Calu3 (cell line): ENCODE data around the gene HNF1B. TPM values are rescaled to one million over a fixed set of nuclear protein-coding genes. Genes with fewer than 3 reads are reported as not detected.

Source experiments
- BruUV-seq: library from RNA; stranded (reverse); fragments of 400-500 nt; replicated peaks from 2 replicates; lab custom pipeline; 2021; lab: Mats Ljungman, UMichigan
- CTCF ChIA-PET: fragments of 300-600 bp; sonication (Branson Sonifier 250); formaldehyde crosslinking; loops from one replicate; lab custom pipeline; 2022; ENCODE audit warnings: antibody characterized with exemption; lab: Charles Lee
- DNase-seq: peaks from one replicate; pipeline ENCODE4 v3.0.0; 2022
- H3K27ac Mint-ChIP-seq: one replicate; pipeline ENCODE4 v1.8.0; 2022; ENCODE audit warnings: mixed read lengths; ENCODE audit not compliant: unreplicated experiment
- H3K27me3 Mint-ChIP-seq: one replicate; pipeline ENCODE4 v1.8.0; 2022; ENCODE audit warnings: mixed read lengths; ENCODE audit not compliant: unreplicated experiment
- H3K36me3 Mint-ChIP-seq: one replicate; pipeline ENCODE4 v1.8.0; 2022; ENCODE audit warnings: mild to moderate bottlenecking, moderate library complexity, mixed read lengths; ENCODE audit not compliant: insufficient read depth, unreplicated experiment
- H3K4me1 Mint-ChIP-seq: one replicate; pipeline ENCODE4 v1.8.0; 2022; ENCODE audit warnings: mild to moderate bottlenecking, low read depth, mixed read lengths; ENCODE audit not compliant: unreplicated experiment
- H3K4me3 Mint-ChIP-seq: one replicate; pipeline ENCODE4 v1.8.0; 2022; ENCODE audit warnings: mild to moderate bottlenecking, low read depth, moderate library complexity, mixed read lengths; ENCODE audit not compliant: unreplicated experiment
- H3K9me3 Mint-ChIP-seq: one replicate; pipeline ENCODE4 v1.8.0; 2022; ENCODE audit warnings: low read depth, mixed read lengths; ENCODE audit not compliant: unreplicated experiment
- CTCF ChIP-seq: fragments of 200-600 bp; IDR thresholded peaks from one replicate; pipeline ENCODE4 v1.8.0; 2022; ENCODE audit warnings: antibody characterized with exemption; ENCODE audit not compliant: unreplicated experiment
- intact Hi-C: fragments of 100-400 bp; cut with micrococcal nuclease; formaldehyde crosslinking; loops from one replicate; pipeline ENCODE4 v1.10.0; 2022; ENCODE audit not compliant: unreplicated experiment
- total RNA-seq: library from RNA; stranded (reverse); gene quantifications from 2 replicates; pipeline ENCODE4 v1.2.3, GENCODE V29; 2022

Gene HNF1B
- total RNA-seq, 1 experiment from 2014 or later = 127 TPM

DNA sequence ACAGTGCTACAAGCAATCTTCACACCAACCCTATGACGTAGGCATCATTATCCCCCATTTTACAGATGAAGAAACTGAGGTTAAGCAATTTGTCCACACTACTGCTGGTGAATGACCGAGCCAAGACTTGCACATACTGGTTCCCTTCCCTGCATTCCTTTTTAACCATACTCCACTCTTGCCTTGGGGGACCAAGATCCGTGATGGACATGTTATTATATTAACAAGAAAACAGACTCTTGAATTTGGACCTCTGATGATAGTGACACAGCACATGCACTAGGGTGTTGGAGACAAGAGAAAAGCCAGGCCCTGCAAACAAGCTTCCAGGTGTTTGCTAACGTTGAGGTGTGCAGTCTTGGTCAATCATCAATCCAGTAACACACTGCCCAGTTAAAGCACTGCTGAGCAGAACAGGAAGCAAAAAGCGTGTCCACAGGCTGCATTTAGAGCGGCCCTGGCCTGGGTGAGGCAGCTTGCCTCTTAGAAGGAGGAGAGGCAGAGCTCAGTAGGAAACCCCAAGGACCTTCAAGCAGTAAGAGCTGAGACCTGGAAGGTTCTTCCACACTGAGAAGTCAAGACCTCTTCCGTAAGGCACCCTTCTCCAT, 36.7 kb downstream of the HNF1B start:
- no TSS peak for BruUV-seq
- Mint-ChIP-seq H3K27me3 (no peaks in the 10 kb centered on the region), H3K4me3 (peak overlapping the region; percentile 63), H3K9me3 (no peaks in the 10 kb centered on the region), H3K27ac (peak overlapping the region; percentile 97), H3K36me3 (peaks cover 98% of the 10 kb centered on the region), H3K4me1 (peaks cover 95% of the 10 kb centered on the region)
- intact Hi-C loops = loop anchor here (2.0 kb wide), 1 partner anchor 35 kb away; no protein-coding TSS in a partner anchor
- DNase-seq = peak; percentile 96
- CTCF ChIA-PET = interaction anchor here (0.6 to 4.8 kb wide), 14 partner anchors 10 to 969 kb away, joined by 3 to 65 read pairs (median 8); partner anchors contain the start of gene HNF1B
- TF ChIP-seq CTCF = no peak

GRCh38 chr17:37706446-37706845, 38.4 kb downstream of the HNF1B start:
- BruUV-seq = no TSS peak
- Mint-ChIP-seq H3K4me3 (no peak overlapping the region), H3K27me3 (no peaks in the 10 kb centered on the region), H3K27ac (peak overlapping the region; percentile 78), H3K9me3 (no peaks in the 10 kb centered on the region), H3K4me1 (peaks cover 95% of the 10 kb centered on the region), H3K36me3 (peaks cover 98% of the 10 kb centered on the region)
- CTCF ChIA-PET = interaction anchor here (0.9 to 4.8 kb wide), 5 partner anchors 40 to 824 kb away, joined by 3 to 55 read pairs (median 29); partner anchors contain the start of gene HNF1B
- intact Hi-C loops = no loop called here
- no peak for DNase-seq
- TF ChIP-seq CTCF = no peak

DNA sequence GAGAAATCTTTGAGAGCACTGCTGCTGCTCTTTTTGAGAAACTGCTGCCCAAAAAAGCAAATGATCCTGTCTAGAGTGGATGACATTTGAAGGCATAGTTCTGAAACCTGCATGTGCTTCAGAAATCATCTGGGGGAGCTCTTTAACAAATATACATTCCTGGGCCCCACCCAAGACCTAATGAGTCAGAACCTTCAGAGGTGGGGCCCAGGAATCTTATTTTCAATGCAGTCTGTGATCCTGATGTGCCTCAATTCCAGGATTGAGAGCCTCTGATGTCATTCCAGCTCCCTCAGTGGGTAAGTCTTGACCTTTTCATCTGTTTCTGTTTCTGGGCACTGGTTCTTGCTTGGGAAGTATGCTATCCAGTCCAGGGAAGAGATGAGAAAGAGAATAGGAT, 42.3 kb downstream of the HNF1B start:
- TF ChIP-seq CTCF = peak; percentile 59
- H3K27ac Mint-ChIP-seq = peak overlapping the region; percentile 52
- H3K9me3 Mint-ChIP-seq = no peaks in the 10 kb centered on the region
- H3K4me1 Mint-ChIP-seq = peaks cover 95% of the 10 kb centered on the region
- H3K36me3 Mint-ChIP-seq = peaks cover 98% of the 10 kb centered on the region
- CTCF ChIA-PET = interaction anchor here (0.6 to 3.9 kb wide), 19 partner anchors 8 to 401 kb away, joined by 3 to 50 read pairs (median 8); partner anchors contain the start of genes HNF1B and SYNRG
- H3K4me3 Mint-ChIP-seq = peak overlapping the region; percentile 5
- intact Hi-C loops = loop anchor here (1.0 kb wide), 4 partner anchors 8 to 114 kb away; partner anchors contain the start of gene HNF1B
- no peaks in the 10 kb centered on the region for H3K27me3 Mint-ChIP-seq
- DNase-seq = peak; percentile 90
- no TSS peak for BruUV-seq

DNA sequence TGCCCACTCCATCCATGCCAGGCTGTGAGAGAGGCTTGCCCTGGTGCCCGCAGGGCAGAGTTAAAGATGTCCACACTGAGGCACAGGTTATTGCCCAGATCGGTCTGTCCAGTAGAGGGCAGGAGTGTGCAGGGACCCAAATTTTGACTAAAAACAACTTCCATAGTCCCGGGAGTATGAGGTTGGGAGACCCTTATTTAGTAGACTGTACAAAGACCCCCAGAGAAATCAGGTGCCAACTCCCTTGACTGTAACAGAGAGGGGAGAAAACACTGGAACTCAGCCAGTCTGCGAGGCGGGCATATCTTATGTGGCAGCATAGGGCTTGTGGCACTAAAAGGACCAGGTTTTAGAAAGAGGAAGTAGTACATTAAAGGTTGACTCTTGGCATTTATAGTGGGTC, 43.4 kb downstream of the HNF1B start:
- BruUV-seq = no TSS peak
- DNase-seq = peak; percentile 93
- intact Hi-C loops = no loop called here
- Mint-ChIP-seq H3K27me3 (no peaks in the 10 kb centered on the region), H3K4me3 (peak overlapping the region; percentile 2), H3K27ac (peak overlapping the region; percentile 52), H3K9me3 (no peaks in the 10 kb centered on the region), H3K36me3 (peaks cover 98% of the 10 kb centered on the region), H3K4me1 (peaks cover 95% of the 10 kb centered on the region)
- TF ChIP-seq CTCF = peak; percentile 99
- CTCF ChIA-PET = interaction anchor here (0.7 to 3.1 kb wide), 6 partner anchors 9 to 114 kb away, joined by 3 to 50 read pairs (median 12); no protein-coding TSS in a partner anchor
